WTC11 (cell line): Measurements from ENCODE around the gene TACC2. TPM values are rescaled to one million over a fixed set of nuclear protein-coding genes. Genes with fewer than 3 reads are reported as not detected.

Source experiments
- ATAC-seq: fragments of 200-7000 bp; cut with Tn5 transposase; 2 replicates; pipeline ENCODE4 v1.10.0; 2021; ENCODE audit warnings: mild to moderate bottlenecking, moderate library complexity
- CTCF ChIA-PET: fragments of 300-600 bp; sonication (Branson Sonifier 250); formaldehyde crosslinking; loops from one replicate; lab custom pipeline; 2021; ENCODE audit warnings: antibody characterized with exemption; lab: Charles Lee
- POLR2A ChIA-PET: fragments of 350-600 bp; sonication (Branson Sonifier 250); formaldehyde crosslinking; loops from one replicate; lab custom pipeline; 2021; ENCODE audit warnings: antibody characterized with exemption; lab: Charles Lee
- DNase-seq: peaks from one replicate; pipeline ENCODE4 v3.0.0; 2021; ENCODE audit warnings: low spot score
- H3K27ac Mint-ChIP-seq: 2 replicates; pipeline ENCODE4 v1.8.0; 2021; ENCODE audit warnings: mixed read lengths
- H3K27me3 Mint-ChIP-seq: 2 replicates; pipeline ENCODE4 v1.8.0; 2021; ENCODE audit warnings: low read depth, mild to moderate bottlenecking, moderate library complexity, mixed read lengths
- H3K36me3 Mint-ChIP-seq: 2 replicates; pipeline ENCODE4 v1.8.0; 2021; ENCODE audit warnings: mixed read lengths
- H3K4me1 Mint-ChIP-seq: 2 replicates; pipeline ENCODE4 v1.8.0; 2022; ENCODE audit warnings: mixed read lengths
- H3K4me3 Mint-ChIP-seq: 2 replicates; pipeline ENCODE4 v1.8.0; 2021; ENCODE audit warnings: mild to moderate bottlenecking, moderate library complexity, mixed read lengths
- H3K9me3 Mint-ChIP-seq: 2 replicates; pipeline ENCODE4 v1.8.0; 2021; ENCODE audit warnings: mixed read lengths
- CREB1 ChIP-seq: sonication (generic); formaldehyde crosslinking; IDR thresholded peaks from 2 replicates; pipeline ENCODE4 v1.8.0; 2023; ENCODE audit warnings: mild to moderate bottlenecking, missing genetic modification reagents
- ELF4 ChIP-seq: sonication (generic); formaldehyde crosslinking; IDR thresholded peaks from 2 replicates; pipeline ENCODE4 v1.8.1; 2022; ENCODE audit warnings: low read depth, mild to moderate bottlenecking, moderate library complexity, missing genetic modification reagents
- FOXJ3 ChIP-seq: sonication (generic); formaldehyde crosslinking; IDR thresholded peaks from 2 replicates; pipeline ENCODE4 v1.9.0; 2021; ENCODE audit warnings: missing genetic modification reagents, mild to moderate bottlenecking, borderline replicate concordance
- MXD4 ChIP-seq: fragments of 250-450 bp; sonication (Bioruptor Pico); IDR thresholded peaks from 2 replicates; pipeline ENCODE4 v1.8.0; 2021; ENCODE audit warnings: mild to moderate bottlenecking, moderate library complexity, borderline replicate concordance
- SMAD3 ChIP-seq: sonication (generic); formaldehyde crosslinking; IDR thresholded peaks from 2 replicates; pipeline ENCODE4 v1.8.0; 2022; ENCODE audit warnings: missing genetic modification reagents, mild to moderate bottlenecking, borderline replicate concordance
- total RNA-seq: library from RNA; stranded (reverse); gene quantifications from 3 replicates; pipeline ENCODE4 v1.2.3, GENCODE V29; 2021
- TF ChIP-seq, protein P1 (sequence below): sonication (generic); formaldehyde crosslinking; IDR thresholded peaks from 2 replicates; pipeline ENCODE4 v1.8.0; 2023; ENCODE audit warnings: missing genetic modification reagents
- TF ChIP-seq, protein P2 (sequence below): sonication (generic); formaldehyde crosslinking; IDR thresholded peaks from 2 replicates; pipeline ENCODE4 v1.8.0; 2022; ENCODE audit warnings: mild to moderate bottlenecking, missing genetic modification reagents
- TF ChIP-seq, protein P3 (sequence below): sonication (generic); formaldehyde crosslinking; IDR thresholded peaks from 2 replicates; pipeline ENCODE4 v1.8.0; 2022; ENCODE audit warnings: missing genetic modification reagents
- TF ChIP-seq, protein P4 (sequence below): sonication (generic); formaldehyde crosslinking; IDR thresholded peaks from 2 replicates; pipeline ENCODE4 v1.8.0; 2022; ENCODE audit warnings: mild to moderate bottlenecking, missing genetic modification reagents
- TF ChIP-seq, protein P5 (sequence below): sonication (generic); formaldehyde crosslinking; IDR thresholded peaks from 2 replicates; pipeline ENCODE4 v1.8.1; 2022; ENCODE audit warnings: low read depth, mild to moderate bottlenecking, moderate library complexity, missing genetic modification reagents, borderline replicate concordance

The TACC2 gene
- total RNA-seq, 1 experiment from 2014 or later = 28.9 TPM

DNA sequence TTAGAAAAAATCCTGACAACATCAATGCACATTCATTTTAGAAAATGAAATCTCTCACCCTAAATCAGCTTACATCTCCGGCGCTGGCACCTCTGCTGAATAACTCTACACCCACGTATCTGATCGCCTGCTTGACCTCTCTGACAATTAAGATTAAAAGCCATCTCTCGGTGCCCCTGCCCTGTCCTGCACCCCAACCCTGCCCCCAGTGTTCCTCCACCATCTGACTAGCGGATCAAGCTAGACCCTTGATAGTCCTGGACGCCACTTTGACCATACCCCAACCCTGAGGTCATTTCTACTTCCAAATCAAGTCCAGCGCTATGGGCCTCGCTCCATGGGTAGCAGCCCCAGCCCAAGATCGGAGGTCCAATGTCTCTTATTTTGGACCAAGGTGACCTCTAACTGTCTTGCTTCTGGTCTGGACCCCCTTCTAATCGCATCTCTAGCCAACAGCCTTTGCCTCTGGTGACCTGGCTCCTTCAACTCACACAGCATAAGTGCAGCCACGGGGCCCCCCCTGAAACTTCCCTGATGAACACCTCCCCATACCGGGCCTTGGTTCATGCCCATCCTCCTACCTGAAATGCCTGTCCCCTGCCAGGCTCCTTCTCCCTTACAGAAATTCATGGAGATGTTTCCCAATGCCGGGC, 310.6 kb downstream of the TACC2 start (continued):
- TF ChIP-seq, protein P1, sequence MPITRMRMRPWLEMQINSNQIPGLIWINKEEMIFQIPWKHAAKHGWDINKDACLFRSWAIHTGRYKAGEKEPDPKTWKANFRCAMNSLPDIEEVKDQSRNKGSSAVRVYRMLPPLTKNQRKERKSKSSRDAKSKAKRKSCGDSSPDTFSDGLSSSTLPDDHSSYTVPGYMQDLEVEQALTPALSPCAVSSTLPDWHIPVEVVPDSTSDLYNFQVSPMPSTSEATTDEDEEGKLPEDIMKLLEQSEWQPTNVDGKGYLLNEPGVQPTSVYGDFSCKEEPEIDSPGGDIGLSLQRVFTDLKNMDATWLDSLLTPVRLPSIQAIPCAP (CRISPR knock-in tag) = no peak
- TF ChIP-seq ELF4 (CRISPR knock-in tag) = no peak
- TF ChIP-seq, protein P2, sequence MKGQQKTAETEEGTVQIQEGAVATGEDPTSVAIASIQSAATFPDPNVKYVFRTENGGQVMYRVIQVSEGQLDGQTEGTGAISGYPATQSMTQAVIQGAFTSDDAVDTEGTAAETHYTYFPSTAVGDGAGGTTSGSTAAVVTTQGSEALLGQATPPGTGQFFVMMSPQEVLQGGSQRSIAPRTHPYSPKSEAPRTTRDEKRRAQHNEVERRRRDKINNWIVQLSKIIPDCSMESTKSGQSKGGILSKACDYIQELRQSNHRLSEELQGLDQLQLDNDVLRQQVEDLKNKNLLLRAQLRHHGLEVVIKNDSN = no peak

DNA sequence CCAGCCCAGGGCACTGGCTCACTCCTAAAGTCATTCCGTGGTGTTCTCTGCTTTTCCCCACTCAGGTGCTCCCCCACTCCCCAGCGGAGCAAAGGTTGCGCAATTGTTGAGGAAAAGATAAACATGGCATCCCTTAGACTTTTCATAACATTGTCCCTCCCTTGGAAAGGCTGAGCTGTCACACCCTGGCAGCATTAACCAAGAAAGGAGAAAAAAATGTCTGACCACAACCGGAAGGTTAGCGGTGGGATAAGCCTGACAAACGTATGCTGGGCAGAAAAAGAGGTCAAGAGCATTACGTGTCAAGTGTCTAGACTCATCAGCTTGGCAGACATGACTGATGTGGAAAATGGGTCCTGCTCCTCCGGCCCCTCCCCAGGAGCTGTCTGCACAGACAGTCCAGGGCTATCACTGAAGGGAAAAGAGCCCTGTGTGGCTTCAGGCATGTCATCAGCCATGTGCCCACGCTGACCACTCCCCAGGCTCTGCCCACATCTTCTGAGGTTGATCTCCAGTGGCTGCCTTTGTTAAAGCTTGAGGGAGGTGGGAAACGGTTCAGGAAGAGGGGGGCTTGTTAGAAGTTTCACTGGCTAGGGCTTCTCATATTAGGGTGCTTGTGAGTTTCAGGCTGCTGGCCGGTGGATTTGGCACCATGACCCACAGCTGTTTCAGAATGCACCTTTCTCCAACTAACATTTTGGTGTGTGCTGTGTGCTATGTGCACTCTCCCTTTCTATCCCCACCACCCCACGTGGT, 312.3 kb downstream of the TACC2 start:
- ATAC-seq = no peak
- CTCF ChIA-PET = interaction anchor here (1.2 to 1.9 kb wide), 2 partner anchors 21 to 134 kb away, joined by 5 read pairs; no protein-coding TSS in a partner anchor
- Mint-ChIP-seq H3K36me3 (peaks cover 6% of the 10 kb centered on the region; the same call in 1 of the 2 replicates), H3K4me1 (peaks cover 14% of the 10 kb centered on the region), H3K9me3 (peaks cover 14% of the 10 kb centered on the region), H3K27ac (no peak overlapping the region), H3K27me3 (no peaks in the 10 kb centered on the region), H3K4me3 (no peak overlapping the region)
- TF ChIP-seq CREB1 (CRISPR knock-in tag) = no peak
- TF ChIP-seq, protein P3, sequence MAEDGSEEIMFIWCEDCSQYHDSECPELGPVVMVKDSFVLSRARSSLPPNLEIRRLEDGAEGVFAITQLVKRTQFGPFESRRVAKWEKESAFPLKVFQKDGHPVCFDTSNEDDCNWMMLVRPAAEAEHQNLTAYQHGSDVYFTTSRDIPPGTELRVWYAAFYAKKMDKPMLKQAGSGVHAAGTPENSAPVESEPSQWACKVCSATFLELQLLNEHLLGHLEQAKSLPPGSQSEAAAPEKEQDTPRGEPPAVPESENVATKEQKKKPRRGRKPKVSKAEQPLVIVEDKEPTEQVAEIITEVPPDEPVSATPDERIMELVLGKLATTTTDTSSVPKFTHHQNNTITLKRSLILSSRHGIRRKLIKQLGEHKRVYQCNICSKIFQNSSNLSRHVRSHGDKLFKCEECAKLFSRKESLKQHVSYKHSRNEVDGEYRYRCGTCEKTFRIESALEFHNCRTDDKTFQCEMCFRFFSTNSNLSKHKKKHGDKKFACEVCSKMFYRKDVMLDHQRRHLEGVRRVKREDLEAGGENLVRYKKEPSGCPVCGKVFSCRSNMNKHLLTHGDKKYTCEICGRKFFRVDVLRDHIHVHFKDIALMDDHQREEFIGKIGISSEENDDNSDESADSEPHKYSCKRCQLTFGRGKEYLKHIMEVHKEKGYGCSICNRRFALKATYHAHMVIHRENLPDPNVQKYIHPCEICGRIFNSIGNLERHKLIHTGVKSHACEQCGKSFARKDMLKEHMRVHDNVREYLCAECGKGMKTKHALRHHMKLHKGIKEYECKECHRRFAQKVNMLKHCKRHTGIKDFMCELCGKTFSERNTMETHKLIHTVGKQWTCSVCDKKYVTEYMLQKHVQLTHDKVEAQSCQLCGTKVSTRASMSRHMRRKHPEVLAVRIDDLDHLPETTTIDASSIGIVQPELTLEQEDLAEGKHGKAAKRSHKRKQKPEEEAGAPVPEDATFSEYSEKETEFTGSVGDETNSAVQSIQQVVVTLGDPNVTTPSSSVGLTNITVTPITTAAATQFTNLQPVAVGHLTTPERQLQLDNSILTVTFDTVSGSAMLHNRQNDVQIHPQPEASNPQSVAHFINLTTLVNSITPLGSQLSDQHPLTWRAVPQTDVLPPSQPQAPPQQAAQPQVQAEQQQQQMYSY = no peak
- TF ChIP-seq FOXJ3 (CRISPR knock-in tag) = no peak
- TF ChIP-seq, protein P4, sequence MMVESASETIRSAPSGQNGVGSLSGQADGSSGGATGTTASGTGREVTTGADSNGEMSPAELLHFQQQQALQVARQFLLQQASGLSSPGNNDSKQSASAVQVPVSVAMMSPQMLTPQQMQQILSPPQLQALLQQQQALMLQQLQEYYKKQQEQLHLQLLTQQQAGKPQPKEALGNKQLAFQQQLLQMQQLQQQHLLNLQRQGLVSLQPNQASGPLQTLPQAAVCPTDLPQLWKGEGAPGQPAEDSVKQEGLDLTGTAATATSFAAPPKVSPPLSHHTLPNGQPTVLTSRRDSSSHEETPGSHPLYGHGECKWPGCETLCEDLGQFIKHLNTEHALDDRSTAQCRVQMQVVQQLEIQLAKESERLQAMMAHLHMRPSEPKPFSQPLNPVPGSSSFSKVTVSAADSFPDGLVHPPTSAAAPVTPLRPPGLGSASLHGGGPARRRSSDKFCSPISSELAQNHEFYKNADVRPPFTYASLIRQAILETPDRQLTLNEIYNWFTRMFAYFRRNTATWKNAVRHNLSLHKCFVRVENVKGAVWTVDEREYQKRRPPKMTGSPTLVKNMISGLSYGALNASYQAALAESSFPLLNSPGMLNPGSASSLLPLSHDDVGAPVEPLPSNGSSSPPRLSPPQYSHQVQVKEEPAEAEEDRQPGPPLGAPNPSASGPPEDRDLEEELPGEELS (CRISPR knock-in tag) = no peak
- no peak for DNase-seq
- POLR2A ChIA-PET = no interaction called here

DNA sequence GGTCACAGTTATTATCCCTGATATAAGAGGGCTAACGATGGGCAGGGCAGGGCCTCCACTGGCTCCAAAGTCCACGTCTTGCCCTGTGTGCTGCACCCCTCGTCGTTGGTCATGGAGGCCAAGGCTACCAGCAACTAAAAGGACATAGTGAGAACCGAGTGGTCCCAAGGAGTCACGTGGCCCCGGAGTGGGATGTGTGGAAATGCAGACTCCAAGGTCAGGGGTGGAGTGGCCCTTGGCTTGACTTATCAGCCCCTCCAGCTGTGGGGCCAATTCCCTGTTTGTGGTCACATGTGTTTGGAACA, 312.8 kb downstream of the TACC2 start:
- ATAC-seq = no peak
- H3K27me3 Mint-ChIP-seq = no peaks in the 10 kb centered on the region
- TF ChIP-seq, protein P5, sequence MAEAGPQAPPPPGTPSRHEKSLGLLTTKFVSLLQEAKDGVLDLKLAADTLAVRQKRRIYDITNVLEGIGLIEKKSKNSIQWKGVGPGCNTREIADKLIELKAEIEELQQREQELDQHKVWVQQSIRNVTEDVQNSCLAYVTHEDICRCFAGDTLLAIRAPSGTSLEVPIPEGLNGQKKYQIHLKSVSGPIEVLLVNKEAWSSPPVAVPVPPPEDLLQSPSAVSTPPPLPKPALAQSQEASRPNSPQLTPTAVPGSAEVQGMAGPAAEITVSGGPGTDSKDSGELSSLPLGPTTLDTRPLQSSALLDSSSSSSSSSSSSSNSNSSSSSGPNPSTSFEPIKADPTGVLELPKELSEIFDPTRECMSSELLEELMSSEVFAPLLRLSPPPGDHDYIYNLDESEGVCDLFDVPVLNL (CRISPR knock-in tag) = no peak
- TF ChIP-seq MXD4 (CRISPR knock-in tag) (no peak), SMAD3 (CRISPR knock-in tag) (no peak)
- TF ChIP-seq, all 79 proteins: peak for 0
- ChIA-PET CTCF (interaction anchor here (0.8 to 1.9 kb wide), 4 partner anchors 22 to 133 kb away, joined by 3 to 5 read pairs (median 5); no protein-coding TSS in a partner anchor), POLR2A (no interaction called here)
- peaks cover 15% of the 10 kb centered on the region for H3K9me3 Mint-ChIP-seq
- no peak for DNase-seq
- peaks cover 14% of the 10 kb centered on the region for H3K4me1 Mint-ChIP-seq
- no peak overlapping the region for H3K4me3 Mint-ChIP-seq
- H3K36me3 Mint-ChIP-seq = peaks cover 6% of the 10 kb centered on the region; the same call in 1 of the 2 replicates
- H3K27ac Mint-ChIP-seq = no peak overlapping the region
